ENCODE results near the gene PPP2R2C. TPM values are rescaled to one million over a fixed set of nuclear protein-coding genes. Genes with fewer than 3 reads are reported as not detected.

The PPP2R2C gene
- total and polyA plus RNA-seq, 9 of the 15 experiments (the other 6 are each of a cell fraction or from before 2014, with no cell fraction given): 0.04 to 0.06 TPM; not detected in 7

- TF ChIP-seq REST (IDR thresholded peaks at IDR 0.05; ENCODE audit: borderline replicate concordance) (no peak), REST (CRISPR knock-in tag; IDR thresholded peaks at IDR 0.05; ENCODE audit: low read depth) (no peak), NR2C1 (IDR thresholded peaks at IDR 0.05) (no peak), NR2C1 (tag; IDR thresholded peaks at IDR 0.05) (no peak), SREBF2 (CRISPR knock-in tag; IDR thresholded peaks at IDR 0.05) (no peak), ZC3H11A (IDR thresholded peaks at IDR 0.05; ENCODE audit: low read depth, low read length) (no peak), ATF2 (CRISPR knock-in tag; IDR thresholded peaks at IDR 0.05) (no peak), ZBTB8A (IDR thresholded peaks at IDR 0.05; ENCODE audit: partially characterized antibody) (no peak)
These were observed 117.8 kb downstream of the PPP2R2C start (continued) for GRCh38 chr4:6354626-6355025.
